ENCODE results near the gene TUBA3D. TPM values are rescaled to one million over a fixed set of nuclear protein-coding genes. Genes with fewer than 3 reads are reported as not detected.
"Not testable (repeated sequence)": the region's sequence is repeated elsewhere in the genome, so short reads cannot be mapped to it uniquely, and the experiment has no call there.

TUBA3D gene
- total RNA-seq, 1 experiment from 2014 or later = not detected

- not testable (repeated sequence) for H3K9me3 ChIP-seq (replicated peaks); H3K4me1 ChIP-seq (replicated peaks); H3K27me3 ChIP-seq (replicated peaks); H3K36me3 ChIP-seq
- peak in 1 of 2 experiments; percentile 47 for DNase-seq (ENCODE audit: low read depth in 1 of 2, low spot score in 2 of 2)
- peak within 1 kb of the TSS; percentile 68 for H3K4me3 ChIP-seq
- H3K27ac ChIP-seq = peak within 1 kb of the TSS; percentile 88
Measured at GRCh38 chr2:131492015-131492417, 16.1 kb downstream of the TUBA3D start, which contains the start of gene MZT2A. TSS of gene MZT2A (minus strand) at chr2:131492397. CDS start at chr2:131492376, 21 bp downstream.

DNA sequence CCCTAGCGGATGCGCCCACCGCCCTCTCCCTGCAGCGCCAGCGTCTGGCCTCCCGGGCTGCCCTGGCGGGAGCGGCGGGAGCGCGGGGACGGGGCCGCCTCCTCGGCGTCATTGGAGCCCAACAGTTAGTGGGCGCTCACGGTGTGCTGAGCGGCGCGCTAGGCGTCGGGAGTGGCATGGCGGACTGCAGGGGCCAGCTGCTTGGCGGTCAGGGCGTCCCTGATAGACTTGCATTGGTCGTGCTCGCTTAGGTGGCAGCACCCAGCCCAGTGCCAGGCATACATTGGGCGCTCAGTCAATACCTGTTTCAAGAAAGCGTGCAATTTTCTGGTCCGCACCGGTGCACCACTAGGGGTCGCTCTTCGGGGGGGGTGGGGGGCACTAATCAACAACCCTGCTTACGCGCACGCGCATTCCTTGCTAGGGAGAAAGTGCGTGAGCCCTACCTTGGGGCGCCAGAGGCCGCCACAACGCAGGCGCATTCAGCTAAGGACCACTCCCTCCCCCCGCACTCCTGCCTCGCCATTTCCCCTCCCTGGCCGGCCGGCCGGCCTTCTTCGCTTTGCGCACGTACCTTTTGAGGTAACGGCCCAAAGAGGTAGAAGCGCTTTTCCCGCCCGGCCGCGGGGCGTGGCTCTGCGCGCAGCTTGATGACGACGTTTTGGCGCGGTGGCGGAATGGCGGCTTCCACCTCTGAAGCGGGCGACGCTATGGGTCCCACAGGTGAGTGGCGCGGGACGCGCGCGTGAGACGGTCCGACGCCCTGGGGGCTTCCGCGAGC, 16.7 kb downstream of the TUBA3D start:
- Histone ChIP-seq H3K27ac (peak overlapping the region; percentile 88), H3K9me3 (replicated peaks) (no peaks in the 10 kb centered on the region), H3K4me3 (peak overlapping the region; percentile 68), H3K36me3 (no peaks in the 10 kb centered on the region), H3K4me1 (replicated peaks) (peaks cover 8% of the 10 kb centered on the region; the same call in 1 of the 2 replicates), H3K27me3 (replicated peaks) (no peaks in the 10 kb centered on the region)
- peak; percentile 94 to 96 for DNase-seq (ENCODE audit: low read depth in 1 of 2, low spot score in 2 of 2)

DNA sequence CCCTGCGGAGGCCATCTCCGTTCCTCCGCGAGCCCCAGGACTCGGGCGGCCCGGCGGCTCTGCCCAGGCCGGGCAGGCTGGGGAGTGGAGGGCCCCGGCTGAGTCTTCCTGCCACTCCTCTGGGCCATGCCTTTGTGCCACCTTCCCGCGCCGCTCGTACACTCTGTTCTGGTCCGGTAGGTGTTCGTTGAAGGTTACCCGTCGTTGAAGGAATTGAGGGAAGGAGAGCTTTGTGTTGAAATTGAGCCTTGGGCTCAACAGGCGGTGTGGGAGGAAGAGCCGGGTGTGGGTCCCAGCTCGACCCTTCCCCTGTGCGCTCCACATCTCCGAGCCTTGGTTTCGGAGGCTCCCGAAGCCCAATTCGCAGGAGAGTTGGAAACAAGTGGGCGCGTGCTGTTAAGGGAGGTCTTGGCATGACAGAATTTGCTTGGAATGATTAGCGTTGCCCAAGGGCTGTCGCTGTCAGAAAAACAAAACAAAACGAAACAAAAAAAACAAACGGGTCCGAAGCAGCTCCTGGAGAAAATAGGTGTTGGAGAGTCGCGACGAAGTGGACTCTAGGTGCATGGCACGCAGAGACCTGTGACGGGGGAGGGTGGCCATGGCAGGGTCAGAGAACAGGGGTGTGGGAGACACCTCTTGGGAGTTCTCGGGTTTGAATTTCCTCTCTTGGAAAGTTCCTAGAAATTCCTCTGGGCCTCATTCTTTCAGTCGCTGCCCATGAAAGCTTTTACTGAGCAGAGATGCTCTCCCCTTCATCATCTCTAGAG, 17.5 kb downstream of the TUBA3D start:
- peak overlapping the region; percentile 68 for H3K4me3 ChIP-seq
- peaks cover 2% of the 10 kb centered on the region; the same call in 1 of the 2 replicates for H3K36me3 ChIP-seq
- no peaks in the 10 kb centered on the region for H3K27me3 ChIP-seq (replicated peaks)
- DNase-seq (ENCODE audit: low read depth in 1 of 2, low spot score in 2 of 2) = no peak
- peak overlapping the region; percentile 88 for H3K27ac ChIP-seq
- H3K4me1 ChIP-seq (replicated peaks) = peaks cover 8% of the 10 kb centered on the region; the same call in 1 of the 2 replicates
- no peaks in the 10 kb centered on the region for H3K9me3 ChIP-seq (replicated peaks)

- not testable (repeated sequence) for H3K9me3 ChIP-seq (replicated peaks); H3K27ac ChIP-seq; H3K4me3 ChIP-seq; H3K4me1 ChIP-seq (replicated peaks); H3K27me3 ChIP-seq (replicated peaks); DNase-seq (ENCODE audit: low read depth in 1 of 2, low spot score in 2 of 2); H3K36me3 ChIP-seq
Measured at GRCh38 chr2:131495506-131495905, 19.6 kb downstream of the TUBA3D start.

DNA sequence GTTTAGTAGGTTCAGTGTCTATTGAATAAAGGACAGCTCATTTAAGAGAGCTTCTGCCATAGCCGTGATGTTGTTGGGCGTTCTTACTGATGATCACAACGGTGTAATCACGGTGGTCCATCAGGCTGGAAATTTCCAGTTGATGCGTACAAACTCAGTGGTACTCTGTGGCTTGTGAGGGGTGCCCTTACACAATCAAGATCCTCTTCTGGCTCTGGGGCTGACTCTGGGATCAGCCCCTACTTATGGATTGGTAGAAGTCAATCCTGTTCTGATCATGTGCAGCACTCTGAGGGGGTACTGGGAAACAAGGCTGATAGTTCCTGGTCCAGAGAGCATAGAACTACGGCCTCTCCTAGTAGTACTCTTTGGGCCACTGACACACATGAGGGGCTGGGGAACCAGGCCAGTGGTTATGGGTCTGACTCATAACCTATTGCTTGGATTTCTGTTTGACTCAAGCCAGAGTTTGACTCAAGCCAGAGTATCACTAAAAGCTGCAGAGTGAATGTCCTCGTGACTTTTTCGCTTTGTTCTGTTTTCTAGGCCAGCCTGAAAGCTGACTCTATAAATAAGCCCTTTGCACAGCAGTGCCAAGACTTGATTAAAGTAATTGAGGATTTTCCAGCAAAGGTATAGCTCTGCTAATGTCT, 22.5 kb downstream of the TUBA3D start:
- not testable (repeated sequence) for H3K9me3 ChIP-seq (replicated peaks); H3K27ac ChIP-seq; H3K4me3 ChIP-seq; H3K4me1 ChIP-seq (replicated peaks); DNase-seq (ENCODE audit: low read depth in 1 of 2, low spot score in 2 of 2); H3K27me3 ChIP-seq (replicated peaks)
- H3K36me3 ChIP-seq = peaks cover 12% of the 10 kb centered on the region

- H3K36me3 ChIP-seq = peaks cover 19% of the 10 kb centered on the region
- not testable (repeated sequence) for H3K4me1 ChIP-seq (replicated peaks); H3K27ac ChIP-seq; H3K9me3 ChIP-seq (replicated peaks); H3K27me3 ChIP-seq (replicated peaks); H3K4me3 ChIP-seq; DNase-seq (ENCODE audit: low read depth in 1 of 2, low spot score in 2 of 2)
Measured at GRCh38 chr2:131503587-131503986, 27.7 kb downstream of the TUBA3D start.

GRCh38 chr2:131504082-131504750, 28.3 kb downstream of the TUBA3D start:
- not testable (repeated sequence) for H3K27ac ChIP-seq; H3K9me3 ChIP-seq (replicated peaks); H3K4me3 ChIP-seq; H3K4me1 ChIP-seq (replicated peaks); H3K27me3 ChIP-seq (replicated peaks); DNase-seq (ENCODE audit: low read depth in 1 of 2, low spot score in 2 of 2)
- peaks cover 17% of the 10 kb centered on the region for H3K36me3 ChIP-seq

- Histone ChIP-seq H3K4me1 (replicated peaks) (no peaks in the 10 kb centered on the region), H3K4me3 (no peak overlapping the region), H3K27me3 (replicated peaks) (no peaks in the 10 kb centered on the region), H3K27ac (no peak overlapping the region), H3K9me3 (replicated peaks) (no peaks in the 10 kb centered on the region), H3K36me3 (peaks cover 13% of the 10 kb centered on the region)
- no peak for DNase-seq (ENCODE audit: low read depth in 1 of 2, low spot score in 2 of 2)
Measured at GRCh38 chr2:131509615-131510014, 33.7 kb downstream of the TUBA3D start.

DNA sequence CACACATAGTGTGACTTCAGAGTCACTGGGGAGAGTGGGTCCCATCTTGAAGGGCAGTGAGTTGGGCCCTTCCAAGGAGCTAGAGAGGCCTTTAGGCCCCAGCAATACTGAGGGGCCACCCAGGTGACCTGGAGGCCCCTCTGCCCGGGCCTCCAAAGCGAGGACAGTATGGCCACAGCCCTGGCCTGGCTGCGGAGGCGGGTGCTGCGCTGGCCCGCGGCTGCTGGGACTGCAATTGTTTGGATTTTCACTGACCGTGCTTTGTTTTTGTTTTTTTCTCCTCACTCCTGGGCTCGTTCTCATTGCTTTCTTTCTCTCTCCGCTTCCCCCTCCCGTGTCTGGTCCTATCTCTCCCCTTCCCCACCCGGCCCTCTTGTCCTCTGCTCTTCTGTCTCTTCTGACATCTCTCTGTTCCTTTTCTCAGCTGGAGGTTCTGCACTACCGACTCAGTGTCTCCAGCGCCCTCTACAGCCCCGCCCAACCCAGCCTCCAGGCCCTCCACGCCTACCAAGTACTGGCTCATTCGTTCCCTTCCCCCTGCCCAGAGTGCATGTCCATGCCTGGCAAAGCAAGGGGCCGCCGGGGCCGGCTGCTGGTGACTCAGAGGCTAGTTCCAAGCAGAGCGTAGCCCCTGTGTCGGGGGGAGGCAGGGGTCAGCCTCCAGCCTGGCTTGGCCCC, 35.5 kb downstream of the TUBA3D start:
- not testable (repeated sequence) for DNase-seq (ENCODE audit: low read depth in 1 of 2, low spot score in 2 of 2)

GRCh38 chr2:131511969-131512870, 36.3 kb downstream of the TUBA3D start:
- H3K36me3 ChIP-seq; H3K4me3 ChIP-seq; H3K27me3 ChIP-seq (replicated peaks); DNase-seq (ENCODE audit: low read depth in 1 of 2, low spot score in 2 of 2); H3K27ac ChIP-seq; H3K4me1 ChIP-seq (replicated peaks); H3K9me3 ChIP-seq (replicated peaks): not testable (repeated sequence)

More for the DNA sequence above, 35.5 kb downstream of the TUBA3D start:
- not testable (repeated sequence) for H3K4me1 ChIP-seq (replicated peaks); H3K9me3 ChIP-seq (replicated peaks); H3K4me3 ChIP-seq; H3K36me3 ChIP-seq; H3K27ac ChIP-seq; H3K27me3 ChIP-seq (replicated peaks)

DNA sequence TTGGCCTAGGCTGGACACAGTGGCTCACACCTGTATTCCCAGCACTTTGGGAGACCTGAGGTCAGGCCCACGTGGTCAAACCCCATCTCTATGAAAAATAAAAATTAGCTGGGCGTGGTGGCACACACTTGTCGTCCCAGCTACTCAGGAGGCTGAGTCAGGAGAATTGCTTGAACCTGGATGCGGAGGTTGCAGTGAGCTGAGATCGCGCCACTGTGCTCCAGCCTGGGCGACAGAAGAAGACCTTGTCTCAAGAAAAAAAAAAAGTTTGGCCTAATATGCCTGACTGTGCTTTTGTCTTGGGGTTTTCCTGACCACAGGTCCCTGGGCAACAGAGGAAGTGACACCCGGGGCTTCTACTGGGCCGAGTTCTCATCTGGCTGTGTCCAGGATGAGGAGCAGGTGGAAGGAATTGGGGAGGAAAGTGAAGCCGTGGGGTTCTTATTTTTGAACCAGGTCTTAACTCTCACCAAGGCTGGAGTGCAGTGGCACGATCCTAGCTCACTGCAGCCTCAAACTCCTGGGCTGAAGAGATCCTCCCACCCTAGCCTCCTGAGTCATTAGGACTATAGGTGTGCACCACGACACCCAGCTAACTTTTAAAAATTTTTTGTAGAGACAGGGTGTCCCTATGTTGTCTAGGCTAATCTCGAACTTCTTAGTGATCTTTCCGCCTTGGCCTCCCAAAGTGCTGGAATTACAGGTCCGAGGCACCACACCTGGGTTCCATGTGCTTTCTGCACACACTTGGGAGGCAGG, 38.7 kb downstream of the TUBA3D start:
- not testable (repeated sequence) for H3K27ac ChIP-seq; H3K4me1 ChIP-seq (replicated peaks); H3K27me3 ChIP-seq (replicated peaks); H3K4me3 ChIP-seq; H3K36me3 ChIP-seq; H3K9me3 ChIP-seq (replicated peaks); DNase-seq (ENCODE audit: low read depth in 1 of 2, low spot score in 2 of 2)

- not testable (repeated sequence) for H3K27ac ChIP-seq; DNase-seq (ENCODE audit: low read depth in 1 of 2, low spot score in 2 of 2); H3K27me3 ChIP-seq (replicated peaks); H3K9me3 ChIP-seq (replicated peaks); H3K4me1 ChIP-seq (replicated peaks); H3K36me3 ChIP-seq; H3K4me3 ChIP-seq
Measured at GRCh38 chr2:131515235-131515634, 39.3 kb downstream of the TUBA3D start.

All from SJSA1 (cell line).